Activated T-helper 1 cell treated with Interleukin-2 at 50 U/mL for 16 hours (primary cell): ENCODE data around the gene FAM163B.

Experiments used
- DNase-seq: peaks from one replicate; pipeline ENCODE4 v3.0.0-alpha.2; 2020; ENCODE audit warnings: low read depth

Gene FAM163B

DNA sequence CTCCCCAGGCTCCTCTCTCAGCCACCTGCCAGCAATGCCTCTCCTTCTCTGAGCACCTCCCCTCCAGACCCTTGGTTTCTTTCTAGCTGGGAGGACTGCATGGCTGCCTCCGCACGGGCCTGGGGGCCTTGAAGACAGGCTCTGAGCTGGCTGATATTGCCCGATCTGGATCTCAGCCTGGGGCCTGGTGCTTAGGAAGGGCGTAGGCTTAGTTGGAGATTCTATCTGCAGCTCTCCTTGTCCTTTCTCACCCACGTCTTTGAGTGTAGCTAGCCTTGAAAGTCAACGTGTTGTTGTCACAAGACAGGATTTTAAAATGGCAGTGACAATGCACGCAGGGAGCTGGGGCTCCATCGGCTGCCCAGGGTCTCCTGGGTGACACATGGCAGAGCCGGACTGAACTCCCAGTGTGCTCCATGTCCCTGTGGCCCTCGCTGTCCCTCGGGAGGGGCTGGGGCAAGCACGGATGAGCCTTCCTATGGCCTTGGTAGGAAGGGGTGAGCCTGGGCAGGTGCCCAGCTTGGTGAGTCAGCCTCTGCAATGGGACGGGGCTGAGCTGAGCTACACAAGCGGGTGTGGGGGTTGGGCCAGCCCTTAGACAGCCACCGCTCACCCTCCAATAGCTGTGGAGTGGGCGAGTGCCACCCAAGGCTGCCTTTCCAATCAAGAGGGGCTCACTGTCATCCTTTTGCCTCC is 65.3 kb downstream of the FAM163B start:
- no peak for DNase-seq

DNA sequence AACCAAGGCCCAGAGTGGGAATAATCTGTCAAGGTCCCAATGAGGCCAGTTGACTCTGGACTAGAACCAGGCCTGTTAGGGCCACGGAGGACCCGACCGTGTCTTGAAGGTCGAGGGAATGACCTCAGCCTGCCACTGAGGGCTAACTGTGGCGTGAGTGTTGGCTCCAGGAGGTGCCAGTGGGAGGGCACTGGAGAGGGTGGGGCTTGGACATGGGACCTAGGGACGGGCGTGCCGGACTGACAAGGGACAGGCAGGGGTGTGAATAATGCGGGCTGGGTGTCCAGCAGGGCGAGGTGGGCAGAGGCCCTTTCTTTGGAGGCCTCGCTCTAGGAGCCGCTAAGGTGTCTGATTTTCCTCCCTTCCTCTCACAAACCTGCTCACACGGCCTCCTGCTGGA is 67.2 kb downstream of the FAM163B start:
- no peak for DNase-seq

- DNase-seq, result no peak
These were observed 68.5 kb downstream of the FAM163B start for GRCh38 chr9:133540698-133541025.

DNA sequence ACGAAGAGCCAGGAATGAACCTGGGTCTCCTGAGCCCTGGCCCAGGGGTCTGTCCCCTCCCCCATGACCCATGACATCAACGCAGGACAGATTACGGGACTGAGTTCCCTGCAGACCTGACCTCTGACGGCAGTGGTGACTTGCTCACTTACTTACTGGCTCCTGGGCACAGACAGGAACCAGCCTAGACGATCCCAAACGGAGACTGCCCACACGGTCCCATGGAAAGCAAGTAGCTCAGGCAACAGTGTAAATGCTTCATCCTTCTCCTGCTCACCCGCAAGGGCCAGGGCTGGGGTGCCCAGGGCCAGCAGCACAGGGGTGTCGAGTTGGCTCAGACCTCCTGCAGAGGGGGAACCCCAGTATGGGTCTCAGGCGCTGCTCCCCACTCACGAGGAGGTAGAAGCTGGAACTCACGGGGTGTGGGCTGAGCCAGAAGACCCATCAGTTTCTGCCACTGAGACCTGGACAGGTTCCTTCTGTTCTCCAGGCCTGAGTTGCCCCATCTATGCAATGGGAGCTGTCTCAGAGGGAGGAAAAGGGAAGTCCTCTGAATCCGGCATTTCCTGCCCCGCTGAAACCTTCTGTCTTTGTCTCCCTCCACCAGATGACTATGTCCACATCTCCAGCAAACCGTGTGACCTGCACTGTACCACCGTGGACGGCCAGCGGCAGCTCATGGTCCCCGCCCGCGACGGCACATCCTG is 69.0 kb downstream of the FAM163B start:
- no peak for DNase-seq

DNA sequence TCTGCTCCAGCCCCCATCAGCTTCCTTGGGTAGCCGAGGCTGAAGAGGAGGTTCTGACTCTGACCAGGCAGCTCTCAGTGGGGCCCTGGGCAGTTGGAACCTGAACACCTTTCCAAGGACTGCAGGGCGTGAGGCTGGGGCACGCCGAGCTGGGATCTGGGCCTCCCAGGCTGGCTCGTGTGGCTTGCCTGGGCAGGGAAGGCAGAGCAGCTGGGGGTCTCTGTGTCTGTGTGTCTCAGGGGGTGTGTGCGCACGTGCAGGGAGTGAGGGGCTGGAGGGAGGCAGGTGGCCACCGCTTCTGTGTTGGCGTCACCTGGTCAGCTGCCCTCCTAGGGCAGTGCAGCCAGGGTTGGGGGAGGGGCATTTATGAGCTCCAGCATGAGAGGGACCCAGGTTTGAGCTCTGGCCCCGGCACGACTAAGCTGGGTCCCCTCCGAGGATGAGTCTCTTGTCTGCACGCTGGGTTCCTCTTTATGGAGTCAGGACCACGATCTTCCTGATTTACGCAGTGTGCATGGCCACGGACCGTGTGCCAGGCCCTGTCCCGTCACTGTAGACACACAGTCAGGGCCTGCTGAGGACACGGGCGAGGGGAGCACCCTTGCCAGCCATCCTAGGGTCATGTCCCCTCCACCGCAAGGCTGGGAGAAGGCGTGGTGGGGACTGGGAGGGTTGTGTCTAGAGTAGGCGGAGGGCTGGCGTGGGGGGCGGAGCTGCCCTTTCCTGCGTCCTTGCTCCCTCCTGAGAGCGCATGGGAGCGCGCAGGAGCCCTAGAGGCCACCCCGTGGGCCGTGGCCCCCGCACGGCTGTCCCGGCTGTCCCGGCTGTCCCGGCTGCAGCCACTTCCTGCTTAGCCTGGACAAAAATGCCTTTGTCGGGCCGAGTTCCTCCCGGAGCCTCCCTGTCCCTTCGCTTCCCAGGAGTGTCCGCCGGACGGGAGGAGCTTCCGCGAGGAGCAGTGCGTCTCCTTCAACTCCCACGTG is 70.0 kb downstream of the FAM163B start:
- DNase-seq, result no peak

DNA sequence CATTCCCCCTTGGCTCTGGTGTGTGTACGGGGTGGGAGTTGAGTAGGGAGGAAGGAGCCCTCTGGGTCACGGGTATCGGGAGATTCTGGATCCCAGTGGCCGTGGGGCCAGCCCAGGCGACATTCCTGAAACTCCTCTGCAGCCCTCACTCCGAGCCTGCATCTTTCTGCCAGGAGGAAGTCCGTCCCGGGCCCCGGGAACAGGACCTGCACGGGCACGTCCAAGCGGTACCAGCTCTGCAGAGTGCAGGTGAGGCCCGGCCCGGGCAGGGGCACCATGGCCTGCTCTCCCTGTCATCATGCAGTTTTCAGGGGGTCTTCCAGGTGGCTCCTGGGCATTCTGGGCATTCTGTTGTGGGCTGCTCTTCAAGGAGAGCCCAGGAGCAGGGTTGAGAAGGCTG is 71.0 kb downstream of the FAM163B start:
- no peak for DNase-seq

DNA sequence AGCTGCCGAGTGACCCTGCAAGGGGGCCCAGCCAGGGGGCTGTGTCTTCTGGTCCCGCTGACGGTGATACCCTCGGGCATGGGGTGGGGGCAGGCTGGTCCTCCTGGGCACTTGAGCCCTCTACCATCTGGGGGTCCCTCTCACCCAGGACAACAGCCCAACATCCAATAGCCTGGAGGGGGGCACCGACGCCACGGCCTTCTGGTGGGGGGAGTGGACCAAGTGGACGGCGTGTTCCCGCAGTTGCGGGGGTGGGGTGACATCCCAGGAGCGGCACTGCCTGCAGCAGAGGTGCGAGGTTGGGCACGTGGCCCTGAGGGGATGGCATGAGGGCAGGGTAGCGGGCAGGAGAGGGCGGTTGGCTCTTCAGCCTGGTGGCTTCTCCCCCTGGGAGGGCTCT is 71.9 kb downstream of the FAM163B start:
- DNase-seq, result no peak

- DNase-seq, result no peak
These were observed 72.7 kb downstream of the FAM163B start for GRCh38 chr9:133536536-133536935.

- no peak for DNase-seq
These were observed 73.1 kb downstream of the FAM163B start for GRCh38 chr9:133536080-133536479.

GRCh38 chr9:133535306-133535877 is 73.8 kb downstream of the FAM163B start:
- DNase-seq, result no peak

GRCh38 chr9:133534346-133535291 is 74.6 kb downstream of the FAM163B start, which contains the start of gene ADAMTSL2:
TSS of gene ADAMTSL2 (plus strand) at chr9:133534704. CDS start at chr9:133536713, 2,009 bp downstream.
- DNase-seq, result no peak

GRCh38 chr9:133533857-133534256 is 75.3 kb downstream of the FAM163B start:
- no peak for DNase-seq

GRCh38 chr9:133532937-133533668 is 76.1 kb downstream of the FAM163B start:
- DNase-seq, result peak; percentile 36

DNA sequence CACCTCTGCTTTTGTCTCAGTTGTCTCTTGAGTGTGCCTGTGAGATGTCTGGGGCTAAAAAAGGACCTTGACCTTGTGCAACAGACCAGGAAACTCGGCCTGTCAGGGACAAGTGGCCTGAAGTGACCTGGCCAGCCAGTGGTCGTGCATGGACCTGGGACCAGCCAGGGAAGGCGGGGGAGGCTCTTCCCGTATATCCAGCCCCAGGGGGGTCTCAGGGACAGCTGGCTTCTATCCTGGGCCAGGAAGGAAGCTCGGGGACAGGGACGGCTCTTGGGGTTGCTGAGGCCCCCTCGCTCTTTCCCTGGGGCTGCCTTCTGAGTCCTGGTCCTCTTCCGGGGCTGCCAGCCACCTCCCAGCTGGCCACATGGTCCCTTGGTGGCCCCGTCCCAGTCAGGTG is 77.9 kb downstream of the FAM163B start:
- no peak for DNase-seq

DNA sequence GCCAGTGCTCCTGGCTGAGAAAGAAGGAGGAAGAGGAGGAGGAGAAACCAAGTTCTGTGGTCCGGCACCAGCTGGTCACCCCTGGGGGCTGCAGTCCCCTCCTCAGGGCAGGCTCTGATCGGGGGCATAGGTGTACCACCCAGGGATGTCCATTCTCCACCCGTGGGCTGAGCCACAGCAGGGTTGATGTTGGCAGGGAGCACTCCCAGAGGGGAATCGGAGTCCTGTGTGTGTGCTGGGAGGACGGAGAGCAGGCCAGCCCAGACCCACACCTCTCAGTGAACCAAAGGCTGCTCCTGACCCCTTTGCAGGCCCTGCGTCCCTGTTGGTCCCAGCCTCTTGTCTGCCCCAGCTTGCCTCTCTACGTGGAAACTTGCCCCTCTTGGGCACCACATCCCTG is 79.3 kb downstream of the FAM163B start:
- no peak for DNase-seq

DNA sequence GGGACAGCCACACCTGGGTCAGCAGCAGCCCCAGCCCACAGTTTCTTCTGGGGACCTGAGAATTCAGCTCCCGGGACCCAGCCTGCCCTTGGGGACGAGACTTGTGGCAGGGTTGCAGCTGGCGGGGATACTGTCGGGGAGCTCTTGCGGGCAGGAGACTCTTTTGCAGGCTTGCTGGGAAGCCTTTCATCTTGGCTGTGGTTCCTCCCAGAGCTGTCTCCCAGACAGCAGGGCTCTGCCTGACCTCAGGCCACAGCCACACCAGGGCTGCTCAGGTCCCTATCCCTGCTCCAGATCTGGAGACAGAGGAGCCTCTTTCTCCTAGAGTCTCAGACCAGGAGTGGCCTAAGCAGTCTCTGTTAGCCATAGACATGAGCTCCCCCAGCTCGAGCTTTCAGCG is 79.7 kb downstream of the FAM163B start:
- DNase-seq, result no peak

- no peak for DNase-seq
These were observed 80.3 kb downstream of the FAM163B start for GRCh38 chr9:133528876-133529241.

DNA sequence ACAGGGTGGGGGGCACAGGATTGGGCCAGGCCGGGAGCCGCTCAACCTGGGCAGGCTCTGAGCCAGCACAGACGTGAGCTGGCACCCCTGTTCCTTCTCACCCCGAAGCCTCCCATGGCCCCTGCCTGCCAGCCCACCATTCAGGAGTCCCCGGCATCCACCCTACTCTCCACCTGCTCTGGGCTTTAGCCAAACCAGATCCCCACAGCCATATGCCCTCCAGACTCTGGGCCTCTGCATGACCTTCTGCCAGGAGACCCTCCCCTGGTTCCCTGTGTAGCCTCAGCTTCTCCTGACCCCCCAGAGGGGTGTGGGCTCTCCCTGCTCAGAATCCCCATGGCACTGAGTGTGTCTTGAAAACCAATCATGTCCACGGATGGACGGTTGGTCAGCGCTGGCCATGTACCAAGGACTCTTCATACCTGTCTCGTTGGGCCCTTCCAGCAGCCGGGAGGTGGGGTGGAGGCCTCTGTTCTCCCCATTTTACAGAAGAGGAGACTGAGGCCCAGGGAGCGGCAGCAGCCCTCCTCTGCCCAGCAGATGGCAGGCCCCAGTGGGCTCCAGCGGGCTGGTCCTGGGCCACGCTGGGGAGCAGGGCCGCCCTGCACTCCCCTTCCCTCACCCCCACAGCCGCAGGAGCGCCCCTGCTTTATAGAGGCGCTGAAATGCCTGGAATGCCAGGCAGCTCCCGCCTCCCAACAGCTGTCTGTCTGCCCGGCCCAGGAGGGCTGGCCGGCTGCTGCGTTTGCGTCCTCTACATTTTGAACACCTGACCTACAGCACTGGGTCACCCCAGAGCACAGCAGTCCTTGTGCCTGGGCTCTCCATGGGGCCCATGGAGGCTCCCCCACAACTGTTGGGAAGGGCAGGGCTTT is 81.0 kb downstream of the FAM163B start:
- no peak for DNase-seq

DNA sequence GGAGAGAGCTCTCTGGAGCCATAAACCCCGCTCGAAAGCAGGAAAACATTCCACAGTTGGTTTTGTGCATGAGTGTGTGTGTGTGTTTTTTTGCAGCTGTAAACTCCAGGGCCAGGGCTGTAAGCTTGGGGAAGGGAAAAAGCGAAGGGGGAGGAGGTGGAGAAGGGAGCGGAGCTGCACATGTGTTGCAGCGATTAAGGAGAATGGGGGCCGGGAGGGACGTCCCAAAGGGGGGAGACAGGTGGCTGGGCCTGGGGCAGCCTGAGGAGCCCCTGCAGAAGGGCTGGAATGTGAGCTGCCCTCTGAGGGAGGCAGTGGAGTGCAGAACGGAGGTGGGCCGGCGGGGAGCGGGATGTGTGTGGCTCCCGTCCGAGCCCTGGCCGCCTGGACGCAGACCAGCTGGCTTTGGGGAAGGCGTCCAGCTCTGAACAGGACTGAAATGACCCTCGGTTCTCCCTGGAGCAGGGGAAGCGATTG is 81.7 kb downstream of the FAM163B start:
- DNase-seq, result no peak
